GM21423 (cell line): ENCODE results near the gene GALP.
"Not testable (repeated sequence)": the region's sequence is repeated elsewhere in the genome, so short reads cannot be mapped to it uniquely, and the experiment has no call there.

Experiments used
- ATAC-seq: cut with Tn5 transposase; IDR thresholded peaks from one replicate; pipeline ENCODE4 v1.9.1; 2021; ENCODE audit warnings: mild to moderate bottlenecking, moderate library complexity; ENCODE audit not compliant: unreplicated experiment

Gene GALP

DNA sequence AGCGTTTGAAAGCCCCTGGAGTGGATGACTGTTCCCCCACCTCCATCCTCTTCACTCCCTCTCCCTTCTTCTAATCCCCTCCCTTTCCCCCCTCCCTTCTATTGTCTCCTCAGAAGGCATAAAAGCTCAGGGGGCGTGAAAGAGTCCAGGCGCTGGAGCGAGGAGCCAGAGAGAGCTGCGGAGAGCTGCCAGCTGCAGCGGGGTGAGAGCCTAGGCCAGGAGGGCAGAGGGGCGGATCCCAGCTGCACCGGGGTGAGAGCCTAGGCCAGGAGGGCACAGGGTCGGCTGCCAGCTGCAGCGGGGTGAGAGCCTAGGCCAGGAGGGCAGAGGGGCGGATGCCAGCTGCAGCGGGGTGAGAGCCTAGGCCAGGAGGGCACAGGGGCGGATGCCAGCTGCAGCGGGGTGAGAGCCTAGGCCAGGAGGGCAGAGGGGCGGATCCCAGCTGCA, at the start of gene GALP:
Gene GALP (plus strand): TSS at position 148 of the 447 bp plus-strand sequence. CDS start 1,101 bp downstream, outside the sequence.
- not testable (repeated sequence) for ATAC-seq

DNA sequence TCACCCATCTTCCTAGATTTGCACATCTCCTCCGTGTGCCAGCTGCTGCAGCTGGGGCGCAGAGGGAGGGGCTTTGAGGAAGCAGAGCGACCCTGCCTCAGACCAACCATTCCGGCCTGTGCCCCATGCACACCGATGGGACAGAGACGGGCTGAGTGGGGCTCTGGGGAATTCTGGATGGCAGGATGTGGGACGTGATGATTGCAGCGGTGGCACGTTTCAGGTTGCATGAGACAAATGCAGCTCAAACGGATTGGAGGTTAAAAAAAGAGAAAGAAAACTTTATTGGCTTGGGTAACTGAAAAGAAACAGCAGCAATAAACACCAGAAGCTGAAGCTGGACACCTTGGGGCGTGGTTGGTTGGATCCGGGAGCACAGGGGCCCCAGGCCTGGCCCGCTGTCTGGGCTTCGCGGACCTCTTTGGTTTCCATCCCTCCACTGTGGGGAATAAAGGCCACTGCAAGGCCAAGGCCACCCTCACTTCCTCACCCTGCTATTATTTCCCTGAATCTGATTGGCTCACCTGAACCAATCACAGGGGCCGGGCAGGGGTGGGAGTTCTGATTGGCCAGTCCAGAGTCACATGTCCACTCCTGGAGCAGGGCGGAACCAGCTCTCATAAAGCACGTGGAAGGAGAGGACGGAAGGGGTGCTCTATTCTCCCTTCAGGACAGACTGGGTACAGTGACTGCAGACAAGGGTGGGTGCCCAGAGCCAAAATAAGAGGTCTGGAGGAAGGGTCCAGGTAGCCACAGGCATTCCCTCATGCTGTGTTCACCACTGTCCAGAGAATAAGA, 48.6 kb upstream of the GALP start:
- no peak for ATAC-seq

DNA sequence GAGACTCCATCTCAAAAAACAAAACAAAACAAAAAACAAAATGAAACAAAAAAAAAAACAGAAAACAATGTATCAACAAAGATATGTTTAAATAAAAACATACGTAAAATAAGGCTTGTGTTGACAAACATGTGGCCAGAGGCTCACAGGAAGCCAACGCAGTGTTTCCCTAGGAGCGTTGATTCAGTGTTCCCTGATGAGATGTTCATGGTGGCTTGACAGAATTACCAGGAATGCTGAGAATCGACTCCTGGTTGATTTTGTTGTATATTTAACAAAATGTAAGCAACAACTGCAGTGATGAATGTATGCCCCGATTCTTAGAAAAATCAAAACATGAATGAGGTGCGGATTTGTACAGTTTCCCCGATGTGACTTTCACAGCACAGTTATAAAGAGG, 45.8 kb upstream of the GALP start:
- ATAC-seq, result no peak

DNA sequence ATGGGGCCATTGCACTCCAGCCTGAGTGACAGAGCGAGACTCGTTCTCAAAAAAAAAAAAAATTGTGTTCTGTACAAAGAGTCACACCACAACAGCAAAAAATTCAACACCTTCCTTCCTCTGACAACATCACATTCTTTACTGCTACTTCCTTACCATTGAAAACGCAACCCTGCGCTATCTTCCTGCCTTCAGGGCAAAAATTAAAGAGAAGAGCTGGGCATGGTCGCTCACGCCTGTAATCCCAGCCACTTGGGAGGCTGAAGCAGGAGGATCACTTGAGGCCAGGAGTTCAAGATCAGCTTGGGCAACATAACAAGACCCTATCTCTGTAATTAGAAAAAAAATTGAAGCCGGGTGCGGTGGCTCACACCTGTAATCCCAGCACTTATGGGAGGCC, 44.2 kb upstream of the GALP start:
- no peak for ATAC-seq

DNA sequence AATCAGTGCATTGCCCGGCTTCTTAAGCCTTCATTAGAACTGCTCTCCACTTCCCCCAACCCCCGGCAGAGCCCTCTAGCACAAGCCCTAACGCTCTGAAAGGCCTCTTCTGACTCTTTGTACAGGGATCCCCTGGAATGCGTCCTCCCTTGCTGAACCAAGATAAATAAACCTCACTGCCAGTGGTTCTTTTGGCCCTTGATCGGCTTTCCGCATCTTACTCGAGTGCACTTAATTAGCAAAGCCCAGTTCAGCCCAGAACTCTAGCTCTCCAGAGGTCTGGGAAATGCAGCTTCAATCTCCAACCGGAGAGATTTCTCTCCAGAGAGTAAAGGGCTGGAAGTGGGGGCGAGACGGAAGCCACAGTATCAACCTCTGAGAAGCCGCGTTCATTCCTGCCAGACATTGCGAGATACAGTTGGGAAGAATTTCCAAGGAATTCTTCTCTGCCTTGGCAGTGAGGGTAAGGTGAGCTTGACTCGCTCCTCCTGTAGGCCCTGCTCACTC, 43.4 kb upstream of the GALP start:
- ATAC-seq, result no peak

DNA sequence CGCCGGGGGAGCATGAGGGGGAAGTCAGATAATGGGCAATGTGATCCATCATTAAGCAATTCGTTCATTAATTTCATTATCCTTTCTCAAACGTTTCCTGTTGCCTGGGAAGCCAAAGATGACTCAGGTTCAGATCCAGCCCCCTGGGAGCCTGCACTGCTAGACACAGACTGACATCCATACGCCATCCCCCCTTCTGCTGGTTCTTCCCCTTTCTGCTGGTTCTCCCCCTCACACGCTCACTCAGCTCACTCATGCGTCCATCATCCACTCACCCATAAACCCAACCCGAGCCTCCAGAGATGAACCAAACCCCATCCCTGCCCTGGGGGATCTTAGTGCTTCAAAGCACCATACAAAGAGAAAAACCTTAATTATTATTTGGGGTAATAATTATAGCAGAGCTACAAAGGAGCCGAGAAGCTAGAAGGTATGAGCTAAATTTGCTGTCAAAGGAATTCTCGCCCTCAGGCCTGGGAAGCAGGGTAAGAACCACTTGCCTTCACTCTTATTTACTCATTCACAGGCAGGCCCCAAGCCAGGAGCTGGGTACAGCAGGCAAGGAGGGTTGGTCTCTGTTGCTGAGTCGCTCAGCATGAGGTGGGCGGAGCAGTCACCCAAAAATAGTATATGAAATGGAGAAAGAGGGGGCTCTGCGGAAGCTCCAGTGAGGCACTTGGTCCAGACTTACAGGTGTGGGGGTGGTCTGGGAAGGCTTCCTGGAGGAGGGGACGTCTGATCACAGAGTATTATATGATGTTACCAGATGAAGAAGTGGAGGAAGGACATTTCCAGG, 41.8 kb upstream of the GALP start:
- ATAC-seq, result peak; percentile 73

- no peak for ATAC-seq
These were observed 41.2 kb upstream of the GALP start for GRCh38 chr19:56134654-56134921.

GRCh38 chr19:56136362-56136761, 39.4 kb upstream of the GALP start:
- no peak for ATAC-seq

DNA sequence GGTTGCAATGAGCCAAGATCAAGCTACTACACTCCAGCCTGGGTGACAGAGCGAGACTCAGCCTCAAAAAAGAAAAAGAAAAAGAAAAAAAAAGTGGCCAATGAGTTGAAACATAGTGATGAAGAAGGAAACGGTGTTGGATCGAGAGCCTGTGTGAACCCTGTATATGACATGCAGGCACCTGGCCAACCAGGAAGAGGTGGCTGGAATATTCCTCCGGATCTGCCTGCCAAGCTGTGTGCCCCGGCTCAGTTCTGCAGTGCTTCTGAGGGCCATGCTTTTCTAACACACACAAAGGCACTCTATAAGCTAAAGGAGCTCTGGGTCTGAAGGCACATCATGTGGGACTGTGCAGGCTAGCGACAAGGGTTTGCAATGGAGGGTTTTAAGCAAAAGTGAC, 38.4 kb upstream of the GALP start:
- ATAC-seq, result no peak

DNA sequence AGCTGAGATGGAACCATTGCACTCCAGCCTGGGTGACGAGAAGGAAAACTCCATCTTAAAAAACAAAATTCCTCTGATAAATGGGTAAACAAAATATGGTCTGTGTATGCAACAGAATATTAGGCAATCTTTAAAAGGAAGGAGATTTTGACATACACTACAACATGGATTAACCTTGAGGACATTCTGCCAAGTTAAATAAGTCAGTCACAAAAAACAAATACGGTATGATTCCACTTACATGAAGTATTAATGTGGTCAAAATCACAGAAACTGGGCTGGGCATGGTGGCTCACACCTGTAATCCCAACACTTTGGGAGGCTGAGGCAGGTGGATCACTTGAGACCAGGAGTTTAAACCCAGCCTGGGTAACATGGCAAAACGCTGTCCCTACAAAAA, 37.7 kb upstream of the GALP start:
- ATAC-seq, result no peak

DNA sequence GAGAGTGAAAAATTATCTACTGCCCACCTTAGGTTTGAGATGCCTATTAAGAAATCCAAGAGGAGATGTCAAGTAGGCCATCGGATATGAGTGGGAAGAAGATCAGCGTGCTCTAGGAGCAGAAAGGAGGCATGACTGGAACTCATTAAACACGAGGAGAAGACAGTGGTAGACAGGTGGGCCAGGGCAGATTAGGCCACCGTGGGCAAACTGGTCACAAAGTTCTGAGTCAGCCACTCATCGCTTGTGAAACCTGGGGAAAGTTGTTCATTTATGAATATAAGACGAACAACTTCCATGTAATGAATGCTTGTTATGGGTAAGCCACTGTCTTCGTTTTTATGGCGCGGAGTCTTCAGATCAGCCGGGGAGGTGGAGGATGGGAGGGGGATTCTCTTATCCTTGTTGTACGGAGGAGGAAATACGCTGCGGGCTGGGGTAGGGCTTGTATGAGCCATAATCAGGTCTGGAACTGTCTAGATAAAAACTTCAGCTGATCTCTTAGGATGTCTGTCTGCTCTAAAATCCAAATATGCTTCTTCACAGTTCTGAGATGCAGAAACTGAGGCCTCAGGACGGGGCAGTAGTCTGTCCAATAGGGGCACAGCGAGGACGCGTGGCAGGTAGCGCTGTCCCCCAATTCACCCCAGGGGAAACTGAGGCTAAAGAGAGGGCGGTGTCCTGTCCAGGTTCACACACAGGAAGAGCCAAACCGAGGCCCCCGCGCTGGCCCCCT, 35.8 kb upstream of the GALP start:
- no peak for ATAC-seq

GRCh38 chr19:56140583-56141416, 35.0 kb upstream of the GALP start, which contains the start of gene ZNF444:
ZNF444 (plus strand) TSS chr19:56141287; CDS start chr19:56146912, 5,625 bp downstream.
- ATAC-seq, result peak; percentile 91

DNA sequence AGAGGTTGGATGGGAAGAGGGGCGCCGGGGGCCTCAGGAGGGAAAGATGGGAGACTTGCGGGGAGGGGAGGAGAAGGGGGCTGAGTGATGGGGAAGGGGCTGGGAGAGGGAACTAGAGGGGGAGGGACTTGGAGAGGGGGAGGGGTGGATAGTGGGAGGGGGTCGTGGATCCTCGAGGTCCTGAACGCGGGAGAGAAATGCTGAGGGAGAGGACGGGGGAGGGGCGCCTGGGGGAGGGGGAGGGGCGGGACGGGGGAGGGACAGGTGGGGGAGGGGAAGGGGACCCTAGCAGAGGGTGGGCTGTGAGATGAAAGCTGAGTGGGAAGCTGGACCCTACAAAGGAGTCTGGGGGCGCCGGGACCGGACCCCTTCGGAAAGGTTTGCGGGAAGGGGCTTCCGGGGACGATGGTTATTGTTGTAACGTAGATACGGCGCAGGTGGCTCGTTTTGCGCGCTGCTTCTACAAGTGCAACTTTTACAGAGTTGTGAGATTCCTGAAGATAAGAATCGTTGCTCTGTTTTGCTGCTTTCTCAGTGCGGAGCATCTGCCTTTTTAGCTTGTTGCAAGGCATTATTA, 34.3 kb upstream of the GALP start:
- ATAC-seq, result no peak

DNA sequence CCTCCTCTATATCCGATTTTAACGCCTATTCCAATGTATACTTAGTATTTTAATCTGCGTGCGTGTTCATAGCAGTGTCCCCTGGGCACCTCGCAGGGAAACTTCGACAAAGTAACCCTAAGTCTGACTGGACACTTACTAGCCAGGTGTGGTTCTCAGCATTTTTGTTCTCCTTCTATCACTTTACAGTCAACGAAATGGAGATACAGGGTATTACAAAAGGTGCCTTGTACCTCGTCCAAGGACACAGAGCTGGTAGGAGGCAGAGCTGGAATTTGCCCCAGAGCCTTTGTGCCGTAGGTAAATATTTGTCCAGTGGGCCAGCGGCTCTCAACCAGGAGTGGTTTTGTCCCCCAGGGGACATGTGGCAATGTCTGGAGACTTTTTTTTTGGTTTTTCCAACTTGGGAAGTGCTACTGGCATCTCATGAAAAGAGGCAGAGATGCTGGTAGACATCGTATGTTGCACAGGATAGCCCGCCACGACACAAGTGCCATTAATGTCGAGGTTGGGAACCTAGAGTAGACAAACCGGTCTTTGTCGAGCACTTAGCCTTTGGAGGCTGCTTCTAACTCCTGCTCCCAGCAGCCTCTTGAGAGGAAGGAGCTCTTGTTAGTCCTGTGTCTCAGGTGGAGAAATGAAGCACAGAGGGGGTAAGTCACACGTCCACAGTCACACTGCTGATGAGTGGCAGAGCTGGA, 33.6 kb upstream of the GALP start:
- ATAC-seq, result no peak

- ATAC-seq, result no peak
These were observed 32.8 kb upstream of the GALP start for GRCh38 chr19:56142897-56143434.

DNA sequence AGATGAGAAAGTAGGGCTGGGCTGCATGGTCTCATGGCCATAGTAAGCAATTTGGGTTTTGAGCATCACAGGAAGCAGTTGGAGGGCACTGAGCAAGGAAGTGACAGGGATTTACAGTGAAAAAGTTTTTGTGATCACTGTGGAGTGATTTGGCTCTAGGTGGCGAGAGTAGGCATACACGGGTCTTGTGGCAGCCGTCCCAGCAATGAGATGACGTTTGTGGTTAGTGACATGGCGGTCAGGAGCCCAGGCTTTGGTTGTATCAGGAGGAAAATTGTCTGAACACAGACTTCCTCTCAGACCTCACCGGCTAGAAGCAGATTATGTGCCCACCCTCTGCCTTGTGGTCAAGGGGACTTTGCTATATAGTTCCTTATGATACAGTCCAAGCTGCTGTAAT, 31.4 kb upstream of the GALP start:
- no peak for ATAC-seq

DNA sequence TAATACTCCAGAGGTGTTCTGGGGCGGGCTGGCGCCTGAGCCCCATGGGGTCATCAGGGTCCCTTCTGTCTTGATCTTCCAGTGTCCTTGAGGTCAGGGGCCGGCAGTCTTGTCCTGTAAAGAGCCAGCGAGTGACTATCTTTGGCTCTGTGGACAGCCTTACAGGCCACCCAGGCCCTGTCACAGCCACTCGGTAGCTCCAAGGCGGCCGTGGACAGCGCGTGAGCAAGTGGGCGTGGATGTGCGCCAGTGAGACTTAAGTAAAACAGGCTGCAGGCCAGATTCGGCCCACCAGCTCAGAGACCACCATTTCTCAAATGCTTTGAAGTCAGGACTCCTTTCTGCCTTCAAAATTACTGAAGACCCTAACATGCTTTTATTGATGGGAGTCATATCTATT, 31.0 kb upstream of the GALP start:
- ATAC-seq, result no peak

- no peak for ATAC-seq
These were observed 30.1 kb upstream of the GALP start for GRCh38 chr19:56145698-56146097.

DNA sequence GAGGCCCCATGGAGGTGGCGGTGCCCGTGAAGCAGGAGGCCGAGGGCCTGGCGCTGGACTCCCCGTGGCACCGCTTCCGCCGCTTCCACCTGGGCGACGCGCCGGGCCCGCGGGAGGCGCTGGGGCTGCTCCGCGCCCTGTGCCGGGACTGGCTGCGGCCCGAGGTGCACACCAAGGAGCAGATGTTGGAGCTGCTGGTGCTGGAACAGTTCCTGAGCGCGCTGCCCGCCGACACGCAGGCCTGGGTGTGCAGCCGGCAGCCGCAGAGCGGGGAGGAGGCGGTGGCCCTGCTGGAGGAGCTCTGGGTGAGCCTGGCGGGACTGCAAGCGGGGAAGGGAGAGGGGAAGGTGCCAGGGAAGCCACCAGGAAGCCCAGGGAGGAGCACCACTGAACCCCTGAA, 28.9 kb upstream of the GALP start:
- ATAC-seq, result no peak
